Measurements from ENCODE around the gene IFFO2.
"Not testable (repeated sequence)": the region's sequence is repeated elsewhere in the genome, so short reads cannot be mapped to it uniquely, and the experiment has no call there.

The IFFO2 gene

DNA sequence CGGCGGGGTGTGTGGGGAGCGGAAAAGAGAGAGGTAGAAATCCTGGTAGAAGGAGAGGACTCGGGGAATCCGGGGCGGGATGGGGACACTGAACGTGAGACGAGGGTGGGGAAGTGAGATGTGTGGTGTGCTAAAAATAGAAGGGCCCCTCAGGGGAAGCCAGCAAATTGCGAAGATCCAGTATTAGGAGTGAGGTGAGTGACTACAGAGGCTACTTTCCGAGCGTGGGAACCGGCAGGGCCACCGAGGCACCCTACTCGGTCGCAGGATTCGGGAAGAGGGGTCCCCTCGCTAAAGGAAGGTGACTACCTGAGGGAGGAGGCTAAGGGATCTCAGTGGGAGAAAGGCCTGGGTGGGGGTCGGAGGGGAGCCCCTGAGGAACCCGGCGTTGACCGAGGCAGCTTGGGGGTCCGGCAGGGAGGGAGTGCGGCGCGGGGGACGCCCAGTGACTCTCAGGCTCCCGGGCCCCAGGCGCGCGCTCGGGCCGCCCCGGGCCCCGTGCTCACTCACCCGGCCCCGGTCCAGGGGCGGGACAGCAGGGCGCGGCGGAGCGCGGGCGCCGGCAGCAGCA lies 54.4 kb downstream of the IFFO2 start:
- Mint-ChIP-seq H3K27ac (peak overlapping the region; percentile 100), H3K9me3 (no peaks in the 10 kb centered on the region), H3K36me3 (peaks cover 3 to 7% of the 10 kb centered on the region in 2 donors), H3K4me3 (peak overlapping the region; percentile 99 to 100), H3K4me1 (peaks cover 13 to 36% of the 10 kb centered on the region in 2 donors), H3K27me3 (no peaks in the 10 kb centered on the region)
- peak; percentile 18 for DNase-seq
- peak; percentile 15 to 27 for ATAC-seq (replicated peaks)

DNA sequence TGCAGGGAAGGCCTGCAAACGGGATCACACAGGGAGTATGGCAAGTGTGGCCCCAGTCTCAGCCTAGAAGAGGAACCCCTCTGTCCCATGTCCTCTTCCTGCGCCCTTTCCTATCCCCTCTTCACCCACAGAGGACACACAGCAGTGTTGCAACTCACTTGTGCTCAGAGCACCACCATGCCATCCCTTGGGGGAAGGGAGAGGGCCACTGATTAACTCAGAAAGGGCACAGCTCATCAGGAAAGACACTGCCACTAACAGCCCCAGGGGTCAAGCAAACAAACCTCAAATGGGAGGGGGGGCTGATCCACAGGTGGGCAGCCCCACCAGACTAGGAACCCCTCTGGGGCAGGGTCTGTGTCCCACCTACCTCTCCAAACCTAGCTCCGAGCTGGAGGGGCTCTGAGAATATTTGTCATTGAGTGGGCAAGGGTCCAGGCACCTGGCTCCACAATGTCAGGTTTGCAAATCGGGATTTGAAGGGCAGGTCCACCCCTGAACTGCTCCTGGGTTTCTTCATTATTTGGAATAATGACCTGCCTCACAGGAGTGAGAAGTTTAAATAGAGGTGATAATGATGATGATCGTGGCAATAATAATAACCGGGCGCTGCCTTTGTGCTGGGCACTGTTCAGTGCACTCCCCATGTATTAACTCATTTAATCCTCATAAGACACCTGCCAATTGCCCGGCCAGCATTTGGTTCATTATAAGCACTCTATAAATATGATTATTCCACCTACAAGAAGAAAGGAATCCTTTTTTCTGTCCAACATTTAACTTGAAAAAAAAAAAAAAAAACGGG lies 55.1 kb downstream of the IFFO2 start:
- Mint-ChIP-seq H3K9me3 (no peaks in the 10 kb centered on the region), H3K36me3 (peaks cover 5 to 8% of the 10 kb centered on the region in 2 donors), H3K4me3 (peak overlapping the region; percentile 99 to 100), H3K27me3 (no peaks in the 10 kb centered on the region), H3K27ac (peak overlapping the region; percentile 99), H3K4me1 (peaks cover 10 to 29% of the 10 kb centered on the region in 2 donors)
- DNase-seq = no peak
- ATAC-seq (replicated peaks) = no peak

DNA sequence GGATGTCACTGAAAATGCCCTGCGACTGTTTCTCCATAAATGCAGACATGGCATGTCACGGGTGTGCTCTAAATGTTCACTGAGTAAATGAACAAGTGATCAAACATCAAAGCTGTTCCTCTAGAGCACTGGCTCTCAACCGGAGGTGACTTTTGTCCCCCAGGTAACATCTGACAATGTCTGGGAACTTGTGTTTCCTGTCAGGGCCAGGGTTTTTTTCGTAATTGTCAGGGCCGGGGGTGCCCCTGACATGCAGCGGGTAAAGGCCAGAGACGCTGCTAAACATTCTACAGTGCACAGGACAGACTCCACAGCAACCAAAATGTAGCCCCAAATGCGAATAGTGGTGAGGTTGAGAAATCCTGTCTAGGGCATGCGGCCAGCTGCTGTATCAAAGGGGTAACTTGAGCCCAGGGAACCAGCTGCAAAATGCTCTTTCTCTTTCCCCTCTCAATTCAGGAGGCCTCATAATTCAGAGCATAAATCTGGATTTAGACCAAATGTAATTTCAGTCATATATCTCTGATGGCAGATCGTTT lies 56.1 kb downstream of the IFFO2 start:
- ATAC-seq (replicated peaks) (no peak), DNase-seq (no peak)
- Mint-ChIP-seq H3K27me3 (no peaks in the 10 kb centered on the region), H3K36me3 (peaks cover 6 to 16% of the 10 kb centered on the region in 2 donors), H3K4me1 (peaks cover 10 to 28% of the 10 kb centered on the region in 2 donors), H3K27ac (no peak overlapping the region), H3K4me3 (no peak overlapping the region), H3K9me3 (no peaks in the 10 kb centered on the region)

DNA sequence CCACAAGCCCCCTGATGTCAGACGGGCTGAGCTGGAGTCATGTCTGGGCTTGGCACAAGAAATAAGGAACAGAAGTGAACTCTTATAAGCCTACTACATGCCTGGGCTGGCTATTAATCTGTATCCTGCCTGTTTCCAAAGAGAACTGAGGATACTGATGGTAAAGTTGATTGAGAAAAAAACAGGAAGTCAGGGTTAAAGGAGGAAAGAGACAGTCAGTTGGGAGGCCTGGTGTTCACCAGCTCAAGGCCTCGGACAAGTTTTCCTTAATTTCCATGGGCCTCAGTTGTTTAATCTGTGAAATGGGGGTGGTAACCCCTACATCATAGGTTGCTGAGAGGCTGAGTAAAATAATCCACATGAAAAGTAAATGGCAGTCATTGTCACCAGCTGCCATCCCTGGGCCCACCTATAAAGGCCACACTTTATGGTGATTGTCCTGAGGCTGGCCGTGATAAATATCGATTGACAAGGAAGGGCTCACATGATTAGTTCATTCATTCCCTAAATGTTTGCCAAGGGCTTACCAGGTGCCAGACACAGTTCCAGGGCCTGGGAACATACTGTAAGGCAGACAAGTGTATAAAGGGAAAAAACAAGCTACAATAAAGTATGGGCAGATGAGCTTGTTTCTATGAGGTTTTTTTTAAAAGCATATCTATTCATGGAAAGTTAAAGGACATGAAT lies 57.0 kb downstream of the IFFO2 start:
- Mint-ChIP-seq H3K27me3 (no peaks in the 10 kb centered on the region), H3K36me3 (peaks cover 7 to 17% of the 10 kb centered on the region in 2 donors), H3K9me3 (no peaks in the 10 kb centered on the region), H3K4me1 (peaks cover 10 to 28% of the 10 kb centered on the region in 2 donors), H3K4me3 (no peak overlapping the region), H3K27ac (no peak overlapping the region)
- ATAC-seq (replicated peaks) (no peak), DNase-seq (no peak)

DNA sequence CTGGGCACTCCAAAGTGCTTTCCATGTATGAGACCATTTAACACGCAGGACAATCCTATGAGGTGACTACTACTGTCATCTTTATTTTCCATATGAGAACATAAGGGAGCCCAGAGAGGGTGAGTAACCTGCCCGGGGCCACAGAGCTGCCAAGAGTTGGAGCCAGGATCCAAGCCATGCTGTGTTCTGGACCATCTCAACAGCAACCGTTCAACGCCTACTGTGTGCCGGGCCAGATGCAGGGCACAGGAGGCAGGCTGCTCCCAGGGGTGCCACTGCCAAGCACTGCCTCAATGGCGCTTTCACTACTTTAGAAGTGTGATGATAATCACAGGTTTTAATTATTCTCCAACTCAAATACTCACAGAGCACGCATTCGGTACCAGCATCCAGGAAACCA lies 57.9 kb downstream of the IFFO2 start:
- ATAC-seq (replicated peaks) (no peak), DNase-seq (no peak)
- peaks cover 8 to 26% of the 10 kb centered on the region in 2 donors for H3K4me1 Mint-ChIP-seq
- H3K27me3 Mint-ChIP-seq = no peaks in the 10 kb centered on the region
- no peak overlapping the region for H3K4me3 Mint-ChIP-seq
- H3K36me3 Mint-ChIP-seq = peaks cover 8 to 17% of the 10 kb centered on the region in 2 donors
- no peaks in the 10 kb centered on the region for H3K9me3 Mint-ChIP-seq
- no peak overlapping the region for H3K27ac Mint-ChIP-seq

DNA sequence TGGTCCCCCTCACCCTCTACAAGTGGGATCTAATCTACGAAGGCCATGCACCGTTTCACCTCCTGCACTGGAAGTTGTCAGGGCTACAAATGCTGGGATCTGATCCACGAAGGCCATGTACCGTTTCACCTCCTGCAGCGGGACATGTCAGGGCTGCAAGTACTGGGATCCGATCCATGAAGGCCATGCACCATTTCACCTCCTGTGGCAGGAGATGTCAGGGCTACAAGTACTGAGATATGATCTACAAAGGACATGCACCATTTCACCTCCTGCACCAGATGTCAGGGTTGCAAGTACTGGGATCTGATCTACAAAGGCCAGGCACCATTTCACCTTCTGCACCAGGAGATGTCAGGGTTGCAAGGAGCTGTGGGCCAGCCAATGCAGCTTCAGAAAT lies 61.2 kb downstream of the IFFO2 start:
- Mint-ChIP-seq H3K36me3 (peaks cover 7 to 17% of the 10 kb centered on the region in 2 donors), H3K9me3 (no peaks in the 10 kb centered on the region), H3K27me3 (no peaks in the 10 kb centered on the region), H3K4me1 (peaks cover 1 to 5% of the 10 kb centered on the region in 2 donors), H3K27ac (no peak overlapping the region), H3K4me3 (no peak overlapping the region)
- no peak for DNase-seq
- no peak for ATAC-seq (replicated peaks)

DNA sequence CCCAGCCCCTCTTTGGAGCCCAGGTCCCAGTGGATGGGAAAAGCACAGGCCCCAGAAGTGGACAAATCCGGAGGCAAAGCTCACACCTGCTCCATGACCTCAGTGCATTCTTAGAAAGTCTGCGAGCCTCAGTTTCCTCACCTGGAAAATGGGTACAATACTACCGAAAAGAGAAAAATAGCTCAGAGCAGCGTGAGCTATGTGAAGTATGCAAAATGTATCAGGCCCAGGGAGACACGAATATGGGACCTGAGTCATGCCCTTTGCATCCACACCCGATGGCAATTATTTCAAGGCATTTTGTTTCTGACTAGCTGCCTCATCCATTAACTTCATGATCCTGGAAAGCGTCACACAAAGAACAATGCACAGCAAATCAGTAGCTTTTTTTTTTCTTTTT lies 63.4 kb downstream of the IFFO2 start:
- ATAC-seq (replicated peaks) (no peak), DNase-seq (no peak)
- H3K27me3 Mint-ChIP-seq = no peaks in the 10 kb centered on the region
- H3K36me3 Mint-ChIP-seq = peaks cover 7 to 17% of the 10 kb centered on the region in 2 donors
- H3K4me1 Mint-ChIP-seq = peaks cover 1 to 5% of the 10 kb centered on the region in 2 donors
- H3K4me3 Mint-ChIP-seq = no peak overlapping the region
- no peaks in the 10 kb centered on the region for H3K9me3 Mint-ChIP-seq
- no peak overlapping the region for H3K27ac Mint-ChIP-seq

DNA sequence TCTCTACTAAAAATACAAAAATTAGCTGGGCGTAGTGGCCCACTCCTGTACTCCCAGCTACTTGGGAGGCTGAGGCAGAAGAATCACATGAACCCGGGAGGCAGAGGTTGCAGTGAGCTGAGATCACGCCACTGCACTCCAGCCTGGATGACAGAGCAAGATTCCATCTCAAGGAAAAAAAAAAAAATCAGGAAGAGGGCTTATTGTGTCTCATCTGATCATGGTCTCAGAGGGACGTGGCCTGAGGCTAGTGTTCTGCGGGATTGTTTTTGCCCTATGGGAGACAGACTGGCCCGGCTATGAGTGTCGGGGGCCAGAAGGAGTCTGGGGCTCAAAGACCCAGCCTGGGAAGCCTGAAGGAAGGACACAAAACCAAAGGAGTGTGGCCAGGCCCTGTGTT lies 64.6 kb downstream of the IFFO2 start:
- H3K27ac Mint-ChIP-seq; DNase-seq; H3K4me3 Mint-ChIP-seq; H3K4me1 Mint-ChIP-seq; H3K9me3 Mint-ChIP-seq; ATAC-seq (replicated peaks); H3K27me3 Mint-ChIP-seq: not testable (repeated sequence)
- peaks cover 7 to 12% of the 10 kb centered on the region in 2 donors for H3K36me3 Mint-ChIP-seq

DNA sequence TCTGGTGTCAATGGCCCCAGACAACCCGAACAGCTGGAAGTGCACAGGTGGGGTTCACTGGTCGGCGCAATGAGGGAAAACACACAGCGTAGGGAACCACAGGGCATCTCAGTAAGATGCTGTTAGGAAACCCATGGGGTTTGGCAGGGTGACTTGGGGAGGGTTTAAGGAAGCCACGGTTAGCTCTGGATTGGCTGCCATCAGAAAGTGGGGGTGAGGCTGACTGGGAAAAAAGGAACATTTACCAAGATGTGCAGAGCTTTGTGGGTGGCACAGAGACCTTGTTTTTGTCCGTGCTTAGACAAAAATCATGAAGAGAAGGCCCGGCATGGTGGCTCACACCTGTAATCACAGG lies 65.1 kb downstream of the IFFO2 start:
- H3K36me3 Mint-ChIP-seq = peaks cover 5 to 14% of the 10 kb centered on the region in 2 donors
- no peaks in the 10 kb centered on the region for H3K27me3 Mint-ChIP-seq
- ATAC-seq (replicated peaks) = no peak

DNA sequence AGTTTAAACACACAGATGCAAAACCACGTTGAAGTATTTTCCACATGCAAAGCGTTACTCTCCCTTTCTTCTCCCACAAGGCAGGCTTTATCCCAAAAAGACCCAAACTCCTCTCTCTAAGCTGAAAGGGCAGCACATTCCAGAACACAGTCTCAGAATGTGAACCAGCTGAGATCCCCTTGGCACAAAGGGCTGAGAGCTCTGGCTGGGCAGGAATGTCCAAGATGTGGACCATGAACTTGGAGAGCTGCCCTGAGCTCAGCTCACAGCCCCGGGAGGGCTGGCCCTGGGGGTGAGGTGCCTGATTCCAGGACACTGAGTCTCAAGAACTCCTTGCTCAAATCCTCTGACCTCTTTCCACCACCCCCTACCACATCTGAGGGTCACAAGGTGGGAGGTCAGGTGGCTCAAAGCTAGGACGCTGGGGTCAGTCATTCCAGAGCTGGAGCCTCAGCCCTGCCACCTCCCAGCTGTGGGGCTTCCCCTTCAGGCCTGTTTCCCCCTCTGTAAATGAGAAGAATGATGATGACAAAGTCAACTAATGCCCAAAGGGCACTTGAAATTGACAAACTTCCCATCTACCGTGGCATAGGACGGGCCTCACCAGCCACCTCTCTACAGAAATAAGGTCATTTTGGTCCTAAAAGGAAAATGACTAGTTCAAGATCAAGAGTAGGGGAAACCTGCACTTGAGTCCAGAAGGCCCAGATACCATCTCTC lies 65.6 kb downstream of the IFFO2 start:
- no peak for DNase-seq

More for the DNA sequence above, 65.1 kb downstream of the IFFO2 start:
- Mint-ChIP-seq H3K4me3 (no peak overlapping the region), H3K9me3 (no peaks in the 10 kb centered on the region), H3K27ac (no peak overlapping the region), H3K4me1 (peaks cover 1 to 5% of the 10 kb centered on the region in 2 donors)
- DNase-seq = no peak

DNA sequence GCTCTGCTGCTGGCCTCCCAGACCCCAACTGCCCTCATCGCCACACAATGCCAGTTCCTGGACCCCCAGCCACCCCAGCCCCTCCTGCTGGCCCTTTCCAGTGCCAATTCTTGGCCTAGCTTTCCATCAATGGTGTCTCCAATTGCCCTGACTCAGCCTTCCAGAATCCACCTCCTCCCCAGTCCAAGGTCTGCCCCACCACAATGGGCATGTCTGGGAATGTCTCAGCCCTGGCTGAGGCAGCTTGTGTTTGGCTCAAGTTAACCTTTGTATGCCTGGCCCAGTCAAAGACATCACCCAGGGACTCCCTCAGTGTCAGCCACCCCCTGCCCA lies 70.5 kb downstream of the IFFO2 start:
- ATAC-seq (replicated peaks) (no peak), DNase-seq (no peak)
- no peak overlapping the region for H3K4me3 Mint-ChIP-seq
- H3K9me3 Mint-ChIP-seq = no peaks in the 10 kb centered on the region
- H3K36me3 Mint-ChIP-seq = peaks cover 10 to 26% of the 10 kb centered on the region in 2 donors
- H3K4me1 Mint-ChIP-seq = no peaks in the 10 kb centered on the region
- no peaks in the 10 kb centered on the region for H3K27me3 Mint-ChIP-seq
- no peak overlapping the region for H3K27ac Mint-ChIP-seq

More for the DNA sequence above, 65.6 kb downstream of the IFFO2 start:
- Mint-ChIP-seq H3K4me3 (no peak overlapping the region), H3K27me3 (no peaks in the 10 kb centered on the region), H3K27ac (no peak overlapping the region), H3K9me3 (no peaks in the 10 kb centered on the region), H3K4me1 (peaks cover 1 to 5% of the 10 kb centered on the region in 2 donors), H3K36me3 (peaks cover 5 to 10% of the 10 kb centered on the region in 2 donors)
- ATAC-seq (replicated peaks) = no peak

DNA sequence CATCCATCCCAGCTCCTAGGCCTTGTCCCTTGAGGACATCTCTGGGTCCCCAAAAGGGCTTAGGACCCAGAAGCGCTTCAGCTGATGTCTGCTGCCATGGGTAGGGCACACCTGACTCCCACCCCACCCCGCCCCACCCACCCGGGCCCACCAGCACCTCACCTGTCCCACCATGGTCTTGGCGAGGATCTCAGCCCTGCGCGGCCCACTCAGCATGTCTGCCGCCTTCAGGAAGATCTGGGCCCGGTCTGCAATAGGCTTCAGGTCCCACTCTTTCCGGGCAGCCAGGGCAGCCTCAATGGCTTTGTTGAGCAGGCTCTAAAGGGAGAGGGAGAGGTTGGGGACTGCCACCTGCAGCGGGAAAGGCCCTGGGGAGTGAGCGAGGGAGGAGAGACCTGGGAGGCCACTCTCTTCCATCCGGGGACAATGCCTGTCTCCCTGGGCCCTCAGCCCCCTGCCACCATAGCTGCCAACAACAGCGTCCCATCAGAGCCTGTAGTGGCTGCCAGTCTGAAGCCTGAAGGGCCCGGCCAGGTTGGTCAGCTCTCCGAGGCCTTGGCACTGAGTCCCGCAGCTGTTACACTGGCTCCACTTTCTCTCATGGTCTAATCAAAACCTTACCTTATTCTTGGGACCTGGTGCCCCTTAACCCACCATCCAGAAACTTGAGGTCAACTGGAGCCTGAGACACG lies 71.0 kb downstream of the IFFO2 start:
- no peak for ATAC-seq (replicated peaks)
- H3K27ac Mint-ChIP-seq = no peak overlapping the region

DNA sequence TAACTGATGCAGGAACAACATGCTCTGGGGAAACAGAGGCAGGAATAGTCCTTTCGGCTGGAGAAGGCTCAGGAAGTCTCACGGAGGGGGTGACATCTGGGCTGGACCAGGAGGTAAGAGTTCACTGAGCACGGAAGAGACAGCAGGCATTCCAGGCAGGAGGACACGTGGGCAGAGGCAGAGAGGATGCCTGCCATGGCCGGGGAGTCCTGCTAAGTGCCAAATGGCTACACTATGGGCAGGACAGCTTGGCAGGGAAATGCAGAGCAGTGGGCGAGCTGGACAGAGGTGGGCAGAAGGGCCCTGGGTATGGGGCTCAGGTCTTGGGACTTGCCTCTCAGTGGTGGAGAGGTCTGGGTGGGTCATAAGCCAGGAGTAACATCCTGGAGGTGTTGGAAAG lies 71.7 kb downstream of the IFFO2 start:
- no peak for ATAC-seq (replicated peaks)
- no peak overlapping the region for H3K4me3 Mint-ChIP-seq
- DNase-seq = no peak
- no peaks in the 10 kb centered on the region for H3K4me1 Mint-ChIP-seq
- H3K27ac Mint-ChIP-seq = no peak overlapping the region
- peaks cover 10 to 26% of the 10 kb centered on the region in 2 donors for H3K36me3 Mint-ChIP-seq
- H3K27me3 Mint-ChIP-seq = no peaks in the 10 kb centered on the region
- H3K9me3 Mint-ChIP-seq = no peaks in the 10 kb centered on the region

More for the DNA sequence above, 71.0 kb downstream of the IFFO2 start:
- DNase-seq = no peak
- Mint-ChIP-seq H3K4me3 (no peak overlapping the region), H3K4me1 (no peaks in the 10 kb centered on the region), H3K27me3 (no peaks in the 10 kb centered on the region), H3K9me3 (no peaks in the 10 kb centered on the region), H3K36me3 (peaks cover 10 to 26% of the 10 kb centered on the region in 2 donors)

DNA sequence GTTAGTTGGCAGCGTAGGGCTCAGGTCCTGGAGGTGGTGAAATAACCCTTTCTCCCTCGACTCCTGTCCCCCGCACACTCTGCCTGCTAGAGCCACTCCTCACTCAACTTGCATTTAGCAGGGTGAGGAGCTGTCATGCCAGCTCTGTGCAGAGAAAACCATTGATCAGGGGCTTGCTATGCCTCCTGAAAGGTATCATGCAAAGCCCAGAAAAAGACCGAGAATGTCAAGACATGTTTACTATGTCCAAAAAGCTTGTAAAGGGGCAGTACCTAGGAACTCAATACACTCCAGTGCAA lies 72.1 kb downstream of the IFFO2 start:
- Mint-ChIP-seq H3K4me1 (no peaks in the 10 kb centered on the region), H3K9me3 (no peaks in the 10 kb centered on the region), H3K4me3 (no peak overlapping the region), H3K36me3 (peaks cover 10 to 26% of the 10 kb centered on the region in 2 donors), H3K27me3 (no peaks in the 10 kb centered on the region), H3K27ac (no peak overlapping the region)
- DNase-seq (no peak), ATAC-seq (replicated peaks) (peak; percentile 16 to 21)
